Pulmonary artery endothelial cell (primary cell): ENCODE results near the gene KRT9. TPM values are rescaled to one million over a fixed set of nuclear protein-coding genes. Genes with fewer than 3 reads are reported as not detected.
"Not testable (repeated sequence)": the region's sequence is repeated elsewhere in the genome, so short reads cannot be mapped to it uniquely, and the experiment has no call there.

Experiments used
- DNase-seq: peaks from one replicate; pipeline ENCODE4 v3.0.0-alpha.2; 2011; ENCODE audit warnings: low read depth, low spot score
- total RNA-seq: library from RNA; depleted of rRNA; stranded (reverse); fragments of >200 nt; gene quantifications from 2 replicates; pipeline ENCODE4 v1.2.3, GENCODE V29; 2014

Gene KRT9
- not detected in 2 replicates for total RNA-seq

DNA sequence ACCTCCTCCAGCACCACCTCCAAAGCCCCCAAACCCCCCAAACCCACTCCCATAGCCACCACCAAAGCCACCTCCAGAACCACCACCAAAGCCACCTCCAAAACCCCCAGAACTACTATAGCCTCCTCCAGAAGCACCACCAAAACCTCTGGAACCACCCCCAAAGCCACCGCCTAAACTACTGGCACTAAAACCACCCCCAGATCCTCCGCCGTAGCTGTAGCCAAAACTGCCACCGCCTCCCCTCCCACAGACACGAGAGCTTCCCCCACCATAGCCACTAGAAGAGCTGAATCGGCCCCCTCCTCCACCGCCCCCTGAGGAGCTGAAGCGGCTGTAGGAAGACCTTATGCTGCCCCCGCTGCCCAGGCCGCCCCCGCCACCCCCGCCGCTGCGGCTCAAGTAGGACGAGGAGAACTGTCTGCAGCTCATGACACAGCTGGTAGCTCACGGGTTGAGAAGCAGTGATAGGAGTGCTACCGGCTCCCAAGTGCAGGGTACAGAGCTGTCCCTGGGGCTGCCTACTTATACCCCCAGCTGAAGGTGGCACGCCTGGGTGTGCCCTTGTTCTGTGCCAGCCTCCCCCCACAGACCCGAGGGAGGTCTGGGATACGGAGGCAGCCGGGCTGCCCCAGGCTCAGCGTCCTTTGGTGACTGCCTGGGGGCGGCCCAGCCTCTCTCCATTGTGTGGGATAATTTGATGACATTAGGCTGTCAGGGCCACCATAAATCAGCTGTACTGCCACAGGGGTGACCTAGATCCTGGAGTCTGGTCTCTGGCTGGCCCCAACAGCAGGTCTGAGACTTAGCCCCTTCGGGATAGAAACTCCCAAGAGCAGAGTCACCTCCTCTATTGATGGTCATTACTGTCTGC is at the start of gene KRT9:
KRT9 (minus strand) TSS at position 499 of the 874 bp plus-strand sequence; CDS start at position 432, 67 bp downstream.
- no peak for DNase-seq

DNA sequence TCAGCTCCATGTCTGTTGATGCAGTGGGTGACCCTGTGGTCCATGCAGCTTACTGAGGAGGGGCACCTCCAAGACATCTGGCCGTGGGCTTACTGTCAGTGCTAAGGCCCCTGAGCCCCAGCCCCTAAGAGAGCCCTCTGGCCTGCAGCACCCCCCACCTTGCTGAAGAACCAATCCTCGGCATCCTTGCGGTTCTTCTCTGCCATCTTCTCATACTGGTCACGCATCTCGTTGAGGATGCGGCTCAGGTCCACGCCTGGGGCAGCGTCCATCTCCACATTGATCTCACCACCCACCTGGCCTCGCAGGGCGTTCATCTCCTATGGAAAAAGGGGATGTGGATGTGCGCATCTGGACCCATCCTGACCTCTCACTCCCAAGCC is 49.6 kb upstream of the KRT9 start:
- not testable (repeated sequence) for DNase-seq

DNA sequence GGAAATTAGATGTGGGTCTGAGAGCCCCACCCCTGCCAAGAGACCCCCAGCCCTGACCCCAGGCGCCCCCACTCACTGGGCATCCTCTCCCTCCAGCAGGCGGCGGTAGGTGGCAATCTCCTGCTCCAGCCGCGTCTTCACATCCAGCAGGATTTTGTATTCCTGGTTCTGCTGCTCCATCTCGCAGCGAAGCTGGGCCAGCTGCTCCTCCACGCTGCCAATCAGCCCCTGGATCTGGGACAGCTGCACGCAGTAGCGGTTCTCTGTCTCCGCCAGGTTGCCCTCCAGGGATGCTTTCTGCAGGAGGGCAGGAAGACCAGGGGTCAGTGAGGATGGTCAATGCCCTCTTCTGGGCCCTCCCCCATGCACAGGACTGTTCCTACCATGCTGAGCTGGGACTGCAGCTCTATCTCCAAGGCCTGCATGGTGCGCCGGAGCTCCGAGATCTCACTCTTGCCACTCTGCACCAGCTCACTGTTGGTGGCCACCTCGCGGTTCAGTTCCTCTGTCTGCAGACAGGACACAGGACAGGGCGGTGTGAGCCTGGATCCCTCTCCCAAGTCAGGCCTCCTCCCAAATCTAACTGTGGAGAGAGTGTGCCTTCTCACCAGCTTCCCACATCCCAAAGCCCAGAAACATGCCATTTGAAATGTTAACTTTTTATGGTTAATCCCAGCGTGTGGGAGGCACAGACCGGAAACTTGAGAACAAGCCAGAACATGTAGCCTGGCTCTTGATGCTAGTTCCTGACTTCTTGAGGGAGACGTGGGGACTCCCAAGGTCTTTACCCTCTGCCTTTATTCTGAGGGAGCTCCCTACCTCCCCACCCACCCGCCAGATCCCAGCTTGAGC is 49.0 kb upstream of the KRT9 start:
- DNase-seq = no peak

GRCh38 chr17:41619927-41620582 is 48.2 kb upstream of the KRT9 start:
- not testable (repeated sequence) for DNase-seq

DNA sequence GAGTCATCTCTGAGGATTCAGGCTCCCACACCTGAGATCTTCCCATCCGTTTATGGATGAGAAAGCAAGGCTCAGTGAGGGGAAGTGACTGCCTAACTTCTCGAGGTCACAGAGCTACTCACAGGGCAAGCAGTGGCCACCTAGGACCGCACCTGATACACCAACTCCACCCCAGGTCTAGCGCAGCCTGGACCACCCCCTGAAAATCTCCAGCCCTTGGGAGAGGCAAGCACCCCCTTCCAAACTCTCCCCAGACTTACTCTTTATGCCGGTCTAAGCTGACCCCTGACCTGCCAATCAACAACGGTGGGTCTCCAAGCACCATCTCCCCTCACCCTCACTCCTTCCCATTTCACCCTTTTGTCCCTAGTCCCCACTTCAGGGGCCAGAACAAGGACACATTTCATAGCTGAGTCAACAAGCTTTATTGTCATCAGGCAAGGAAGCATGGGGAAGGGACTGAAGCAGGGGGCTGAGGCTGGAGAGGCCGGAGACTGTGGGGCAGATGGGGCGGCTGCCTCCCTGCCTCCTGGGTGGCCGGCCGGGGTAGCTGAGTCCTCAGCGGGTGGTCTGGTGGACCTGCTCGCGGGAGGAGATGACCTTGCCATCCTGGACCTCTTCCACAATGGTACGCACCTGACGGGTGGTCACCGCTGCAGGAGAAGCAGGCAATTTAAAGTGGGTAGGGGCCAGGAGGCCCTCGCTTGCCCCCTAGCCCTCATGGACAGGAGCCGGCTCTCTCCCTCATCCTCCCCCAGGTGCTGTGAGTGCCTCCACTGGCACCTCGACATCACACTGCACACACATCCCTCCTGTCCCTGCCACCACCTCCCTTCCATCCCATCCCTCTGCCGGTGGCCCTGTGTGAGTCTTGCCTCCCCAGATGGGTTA is 47.4 kb upstream of the KRT9 start:
- no peak for DNase-seq

GRCh38 chr17:41618341-41619035 is 46.6 kb upstream of the KRT9 start:
- no peak for DNase-seq

GRCh38 chr17:41617698-41618097 is 45.8 kb upstream of the KRT9 start:
- no peak for DNase-seq

- no peak for DNase-seq
Measured at GRCh38 chr17:41617136-41617535, 45.3 kb upstream of the KRT9 start.

GRCh38 chr17:41616486-41616885 is 44.6 kb upstream of the KRT9 start:
- not testable (repeated sequence) for DNase-seq

DNA sequence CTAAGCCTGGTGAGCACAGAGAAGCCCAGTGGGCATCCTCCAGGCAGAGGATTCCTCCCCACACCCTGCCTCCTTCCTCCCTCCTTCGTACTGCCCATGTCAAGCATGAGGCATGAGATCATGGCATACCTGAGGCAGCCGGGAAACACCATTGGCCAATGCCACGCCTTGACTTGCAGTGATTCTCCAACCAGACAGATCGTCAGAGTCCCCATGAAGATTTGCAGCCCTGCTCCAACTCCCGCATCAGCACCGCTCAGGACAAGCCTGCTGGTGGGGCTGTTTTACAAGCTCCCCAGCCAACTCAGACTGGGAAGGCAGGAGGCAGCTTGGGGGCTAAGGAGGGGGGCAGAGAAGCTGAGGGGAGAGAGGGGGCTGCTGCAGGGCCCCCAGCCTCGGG is 43.6 kb upstream of the KRT9 start:
- no peak for DNase-seq

- not testable (repeated sequence) for DNase-seq
Measured at GRCh38 chr17:41614767-41615166, 42.9 kb upstream of the KRT9 start.

DNA sequence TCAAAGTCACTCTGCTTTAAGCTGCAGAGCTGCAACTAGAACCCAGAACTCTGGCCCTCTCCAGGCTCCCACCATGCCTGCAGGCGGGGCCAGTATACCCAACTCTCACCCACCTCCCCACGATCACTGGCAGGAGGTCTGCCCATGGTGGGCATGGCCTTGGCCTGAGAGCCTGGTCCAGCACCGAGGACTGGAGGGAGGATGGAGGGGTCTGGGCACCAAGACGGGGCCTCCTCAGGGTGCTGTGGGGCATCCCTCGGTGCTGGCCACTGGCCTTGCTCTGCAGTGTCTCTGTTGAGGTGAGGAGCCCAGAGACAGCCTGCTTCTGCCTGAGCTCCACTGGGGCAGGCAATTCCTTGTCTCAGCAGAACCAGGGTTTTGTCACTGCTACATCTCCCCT is 42.2 kb upstream of the KRT9 start:
- no peak for DNase-seq

DNA sequence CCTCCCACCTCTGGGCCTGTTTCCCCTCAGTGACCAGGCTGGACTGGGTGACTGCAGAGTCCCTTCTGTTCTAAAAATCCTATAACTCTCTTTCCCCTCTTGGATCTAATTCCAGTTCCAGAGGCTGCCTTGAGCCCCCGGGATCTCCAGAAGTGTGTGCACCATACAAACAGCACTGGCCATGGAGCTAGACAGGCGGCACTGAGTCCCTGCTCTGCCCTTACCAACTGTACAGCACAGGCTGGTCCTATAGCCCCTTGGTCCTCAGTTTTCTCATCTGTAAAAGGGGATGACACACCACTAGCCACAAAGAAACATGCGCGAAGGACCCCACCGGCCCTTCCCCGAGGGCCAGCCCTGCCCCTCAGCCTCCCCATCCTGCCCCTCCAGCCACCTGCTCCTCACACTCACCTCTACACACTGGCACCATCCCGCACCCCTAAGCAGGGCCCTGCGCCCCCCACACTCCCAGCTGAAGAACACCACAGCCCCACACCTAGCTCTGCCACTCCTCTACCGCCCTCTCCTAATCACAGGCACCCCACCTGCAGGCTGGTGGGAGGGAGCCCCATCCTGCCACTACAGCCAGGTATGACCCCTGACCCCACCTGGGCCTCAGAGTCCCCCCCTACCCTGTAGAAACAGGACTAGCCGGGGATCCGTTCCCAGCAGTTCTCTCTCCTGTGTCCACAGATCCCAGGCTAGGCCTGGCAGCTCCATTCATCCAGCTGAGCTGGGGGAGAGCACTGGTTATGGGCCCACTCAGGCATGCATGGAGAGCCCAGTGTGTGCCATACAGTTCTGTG is 41.6 kb upstream of the KRT9 start:
- DNase-seq = no peak

DNA sequence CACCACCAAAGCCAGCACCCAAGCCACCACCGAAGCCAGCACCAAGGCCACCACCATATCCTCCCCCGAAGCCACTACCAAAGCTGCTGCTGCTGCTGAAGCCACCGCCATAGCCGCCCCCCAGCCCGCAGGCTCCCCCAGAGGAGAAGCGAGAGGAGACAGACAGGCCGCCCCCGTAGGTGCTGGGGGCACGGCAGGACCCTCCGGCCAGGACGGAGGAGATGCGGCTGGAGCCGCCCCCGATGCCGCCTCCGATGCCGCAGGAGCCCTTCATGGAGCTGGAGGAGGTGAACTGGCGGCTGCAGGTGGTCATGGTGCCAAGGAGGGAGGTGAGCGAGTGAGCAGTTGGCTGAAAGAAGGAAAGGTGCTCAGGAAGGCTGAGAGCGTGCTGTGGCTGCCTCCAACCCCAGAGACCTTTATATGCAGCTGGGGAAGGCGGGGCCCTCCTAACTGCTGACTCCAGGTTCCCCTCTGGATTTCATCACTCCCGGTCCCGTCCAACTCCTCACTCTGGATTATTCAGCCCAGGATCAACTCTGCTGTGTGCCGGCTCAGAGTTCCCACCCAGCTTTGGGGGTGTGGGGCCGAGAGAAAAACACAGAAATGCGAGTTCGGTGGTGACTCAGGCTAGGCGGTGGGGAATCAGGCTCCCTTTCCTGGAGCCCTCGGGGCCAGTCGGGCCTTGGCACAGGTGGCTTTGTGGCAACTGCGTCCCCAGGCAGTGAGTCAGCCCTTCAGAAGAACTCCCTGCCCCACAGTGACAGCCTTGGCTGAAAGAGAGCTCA is 40.7 kb upstream of the KRT9 start, which contains the start of gene KRT16:
KRT16 (minus strand) TSS at position 392 of the 785 bp plus-strand sequence; CDS start at position 313, 79 bp downstream.
- not testable (repeated sequence) for DNase-seq

DNA sequence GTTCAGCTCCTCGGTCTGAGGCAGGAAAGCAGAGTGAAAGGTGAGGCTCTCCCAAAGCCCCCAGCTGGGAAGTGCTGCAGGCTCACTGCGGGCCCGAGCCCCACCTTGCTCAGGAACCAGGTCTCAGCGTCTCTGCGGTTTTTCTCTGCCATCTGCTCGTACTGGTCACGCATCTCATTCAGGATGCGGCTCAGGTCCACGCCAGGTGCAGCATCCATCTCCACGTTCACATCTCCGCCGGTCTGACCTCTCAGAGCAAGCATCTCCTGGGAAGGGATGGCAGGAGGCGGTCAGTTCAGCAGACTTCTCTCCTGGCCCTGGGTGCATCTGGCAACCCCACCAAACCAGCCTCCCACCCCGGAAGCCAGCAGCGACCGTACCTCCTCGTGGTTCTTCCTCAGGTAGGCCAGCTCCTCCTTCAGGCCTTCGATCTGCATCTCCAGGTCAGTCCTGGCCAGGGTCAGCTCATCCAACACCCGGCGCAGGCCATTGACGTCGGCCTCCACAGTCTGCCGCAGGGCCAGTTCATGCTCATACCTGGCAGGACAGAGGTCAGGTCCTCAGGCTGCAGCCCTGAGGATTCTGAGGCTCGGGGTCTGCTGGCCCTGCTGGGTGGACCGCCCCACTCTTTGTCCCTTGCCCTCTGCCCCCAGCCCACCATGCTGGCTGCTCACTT is 39.2 kb upstream of the KRT9 start:
- DNase-seq = no peak

GRCh38 chr17:41610061-41610517 is 38.2 kb upstream of the KRT9 start:
- DNase-seq = not testable (repeated sequence)

GRCh38 chr17:41606930-41607329 is 35.1 kb upstream of the KRT9 start:
- DNase-seq = not testable (repeated sequence)

GRCh38 chr17:41602524-41602923 is 30.7 kb upstream of the KRT9 start:
- DNase-seq = no peak
